ENCODE data around the gene KLF13. TPM values are rescaled to one million over a fixed set of nuclear protein-coding genes. Genes with fewer than 3 reads are reported as not detected.
A peak's percentile ranks its signal among the peaks of the same experiment; 100 is the strongest.

KLF13 gene
- total RNA-seq, 1 donor from 2014 or later = 31.0 TPM

DNA sequence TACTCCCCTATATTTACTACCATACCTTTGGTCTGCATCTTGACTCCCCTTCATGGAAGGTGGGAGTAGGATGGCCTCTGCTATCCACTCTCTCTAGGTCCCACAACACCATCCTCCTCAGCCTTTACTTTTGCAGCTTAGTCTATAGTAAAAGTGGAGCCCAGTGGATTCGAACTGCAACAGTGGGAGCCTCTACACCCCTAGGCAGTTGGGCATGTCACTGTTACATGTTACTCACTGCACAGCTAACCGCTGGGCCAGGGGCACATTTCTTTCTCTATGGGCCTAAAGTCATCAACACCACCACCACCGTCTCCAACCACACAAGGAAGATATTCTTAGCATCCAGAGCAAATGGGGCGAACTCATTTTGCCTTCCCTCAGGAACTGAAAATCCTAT is 62.9 kb downstream of the KLF13 start:
- Histone ChIP-seq H3K4me3 (ENCODE audit: insufficient read depth, low read depth, low read length) (no peak overlapping the region), H3K27me3 (ENCODE audit: insufficient read depth, low read length) (no peaks in the 10 kb centered on the region), H3K4me2 (ENCODE audit: low read length) (no peak overlapping the region), H3K79me2 (ENCODE audit: insufficient read depth, low read length) (no peaks in the 10 kb centered on the region), H3K4me1 (ENCODE audit: insufficient read depth, low read length) (peaks cover 18% of the 10 kb centered on the region), H3K9ac (ENCODE audit: low read length) (no peak overlapping the region), H3K36me3 (ENCODE audit: insufficient read depth, low read length) (no peaks in the 10 kb centered on the region), H3K27ac (ENCODE audit: low read depth, low read length) (no peak overlapping the region), H2AFZ (ENCODE audit: low read depth, low read length) (no peak overlapping the region), H3K9me3 (ENCODE audit: insufficient read depth, low read depth, low read length) (no peaks in the 10 kb centered on the region), H4K20me1 (ENCODE audit: insufficient read depth, low read length) (peaks cover 6% of the 10 kb centered on the region)
- FAIRE-seq = no peak
- peaks cover 16% of the 10 kb centered on the region for H3K27me3 Mint-ChIP-seq (ENCODE audit: low read depth, unreplicated experiment)
- H3K9me3 Mint-ChIP-seq (ENCODE audit: unreplicated experiment) = peaks cover 4% of the 10 kb centered on the region
- no peak for DNase-seq (ENCODE audit: low read depth)
- H3K36me3 Mint-ChIP-seq (ENCODE audit: low read depth, unreplicated experiment) = peaks cover 11% of the 10 kb centered on the region
- no peak overlapping the region for H3K27ac Mint-ChIP-seq (ENCODE audit: unreplicated experiment)
- peaks cover 6% of the 10 kb centered on the region for H3K4me1 Mint-ChIP-seq (ENCODE audit: low read depth, unreplicated experiment)
- H3K4me3 Mint-ChIP-seq (ENCODE audit: unreplicated experiment) = no peak overlapping the region
- TF ChIP-seq, protein P1, sequence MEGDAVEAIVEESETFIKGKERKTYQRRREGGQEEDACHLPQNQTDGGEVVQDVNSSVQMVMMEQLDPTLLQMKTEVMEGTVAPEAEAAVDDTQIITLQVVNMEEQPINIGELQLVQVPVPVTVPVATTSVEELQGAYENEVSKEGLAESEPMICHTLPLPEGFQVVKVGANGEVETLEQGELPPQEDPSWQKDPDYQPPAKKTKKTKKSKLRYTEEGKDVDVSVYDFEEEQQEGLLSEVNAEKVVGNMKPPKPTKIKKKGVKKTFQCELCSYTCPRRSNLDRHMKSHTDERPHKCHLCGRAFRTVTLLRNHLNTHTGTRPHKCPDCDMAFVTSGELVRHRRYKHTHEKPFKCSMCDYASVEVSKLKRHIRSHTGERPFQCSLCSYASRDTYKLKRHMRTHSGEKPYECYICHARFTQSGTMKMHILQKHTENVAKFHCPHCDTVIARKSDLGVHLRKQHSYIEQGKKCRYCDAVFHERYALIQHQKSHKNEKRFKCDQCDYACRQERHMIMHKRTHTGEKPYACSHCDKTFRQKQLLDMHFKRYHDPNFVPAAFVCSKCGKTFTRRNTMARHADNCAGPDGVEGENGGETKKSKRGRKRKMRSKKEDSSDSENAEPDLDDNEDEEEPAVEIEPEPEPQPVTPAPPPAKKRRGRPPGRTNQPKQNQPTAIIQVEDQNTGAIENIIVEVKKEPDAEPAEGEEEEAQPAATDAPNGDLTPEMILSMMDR (IDR thresholded peaks at IDR 0.05; ENCODE audit: insufficient read depth, low read depth, low read length) = no peak
- no peak for TF ChIP-seq EZH2 (IDR thresholded peaks at IDR 0.05; ENCODE audit: insufficient read depth, low read length)

DNA sequence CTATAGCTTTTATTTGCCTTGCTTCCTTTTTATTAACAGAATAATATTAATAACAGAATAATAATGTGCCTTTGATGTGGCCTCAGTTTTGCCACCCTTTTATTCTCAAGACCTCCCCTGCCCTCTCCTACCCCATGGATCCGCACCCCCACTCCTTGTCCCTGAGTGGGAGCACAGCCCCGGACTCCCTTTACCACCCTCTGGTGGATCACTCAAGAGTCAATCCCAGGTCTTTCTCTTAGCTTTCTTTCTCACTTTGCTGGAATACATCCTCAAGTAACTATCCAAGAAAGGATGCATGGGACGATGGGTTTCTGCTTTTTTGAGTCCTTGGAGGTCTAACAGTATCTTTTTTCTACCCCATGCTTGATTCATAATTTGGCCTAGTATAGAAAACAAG is 63.4 kb downstream of the KLF13 start:
- Histone ChIP-seq H3K27me3 (ENCODE audit: insufficient read depth, low read length) (no peaks in the 10 kb centered on the region), H3K36me3 (ENCODE audit: insufficient read depth, low read length) (no peaks in the 10 kb centered on the region), H3K9ac (ENCODE audit: low read length) (no peak overlapping the region), H3K9me3 (ENCODE audit: insufficient read depth, low read depth, low read length) (no peaks in the 10 kb centered on the region), H3K27ac (ENCODE audit: low read depth, low read length) (no peak overlapping the region), H3K4me1 (ENCODE audit: insufficient read depth, low read length) (peaks cover 18% of the 10 kb centered on the region), H2AFZ (ENCODE audit: low read depth, low read length) (no peak overlapping the region), H3K79me2 (ENCODE audit: insufficient read depth, low read length) (no peaks in the 10 kb centered on the region), H3K4me2 (ENCODE audit: low read length) (no peak overlapping the region), H3K4me3 (ENCODE audit: insufficient read depth, low read depth, low read length) (no peak overlapping the region), H4K20me1 (ENCODE audit: insufficient read depth, low read length) (peaks cover 6% of the 10 kb centered on the region)
- no peak overlapping the region for H3K27ac Mint-ChIP-seq (ENCODE audit: unreplicated experiment)
- H3K4me1 Mint-ChIP-seq (ENCODE audit: low read depth, unreplicated experiment) = peaks cover 6% of the 10 kb centered on the region
- H3K27me3 Mint-ChIP-seq (ENCODE audit: low read depth, unreplicated experiment) = peaks cover 16% of the 10 kb centered on the region
- H3K9me3 Mint-ChIP-seq (ENCODE audit: unreplicated experiment) = peaks cover 4% of the 10 kb centered on the region
- TF ChIP-seq, protein P1 (IDR thresholded peaks at IDR 0.05; ENCODE audit: insufficient read depth, low read depth, low read length) = no peak
- no peak for TF ChIP-seq EZH2 (IDR thresholded peaks at IDR 0.05; ENCODE audit: insufficient read depth, low read length)
- no peak for FAIRE-seq
- H3K36me3 Mint-ChIP-seq (ENCODE audit: low read depth, unreplicated experiment) = peaks cover 7% of the 10 kb centered on the region
- no peak overlapping the region for H3K4me3 Mint-ChIP-seq (ENCODE audit: unreplicated experiment)
- no peak for DNase-seq (ENCODE audit: low read depth)

DNA sequence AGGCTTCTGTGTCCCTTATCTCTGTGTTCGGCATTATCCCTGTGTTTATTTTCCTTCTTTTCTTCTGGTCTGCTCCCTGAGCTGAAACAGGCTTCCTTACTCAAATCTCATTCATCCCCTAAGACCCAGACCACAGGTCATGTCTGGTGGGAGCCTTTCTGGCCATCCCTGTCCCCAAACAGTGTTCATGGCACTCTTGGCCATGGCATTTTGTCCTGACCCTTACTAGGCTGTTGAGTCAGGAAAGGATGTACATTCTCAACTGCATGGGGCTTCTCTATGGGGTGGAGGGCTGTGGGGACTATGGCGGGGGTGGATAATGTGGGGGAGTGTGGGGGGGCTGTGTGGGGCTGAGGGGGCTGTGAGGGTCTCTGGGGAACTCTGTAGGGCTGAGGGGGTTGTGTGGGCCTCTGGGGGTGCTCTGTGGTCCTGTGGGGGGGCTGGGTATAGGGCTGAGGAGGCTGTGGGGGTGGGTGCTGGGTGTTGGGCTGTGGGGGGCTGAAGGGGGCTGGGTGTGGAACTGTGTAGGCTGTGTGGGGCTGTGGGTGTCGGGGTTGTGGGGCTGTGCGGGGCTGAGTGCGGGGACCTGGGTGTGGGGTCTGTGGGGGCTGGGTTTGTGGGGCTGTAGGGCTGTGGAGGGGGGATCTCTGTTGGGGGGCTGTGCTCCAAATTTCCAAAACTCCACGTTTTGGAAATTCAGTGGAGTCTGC is 64.3 kb downstream of the KLF13 start:
- FAIRE-seq = no peak

More for the DNA sequence above, 64.3 kb downstream of the KLF13 start:
- DNase-seq (ENCODE audit: low read depth) = no peak
- peaks cover 16% of the 10 kb centered on the region for H3K27me3 Mint-ChIP-seq (ENCODE audit: low read depth, unreplicated experiment)
- Histone ChIP-seq H3K9me3 (ENCODE audit: insufficient read depth, low read depth, low read length) (no peaks in the 10 kb centered on the region), H3K4me1 (ENCODE audit: insufficient read depth, low read length) (peaks cover 18% of the 10 kb centered on the region), H3K9ac (ENCODE audit: low read length) (no peak overlapping the region), H3K4me3 (ENCODE audit: insufficient read depth, low read depth, low read length) (no peak overlapping the region), H3K36me3 (ENCODE audit: insufficient read depth, low read length) (no peaks in the 10 kb centered on the region), H2AFZ (ENCODE audit: low read depth, low read length) (no peak overlapping the region), H4K20me1 (ENCODE audit: insufficient read depth, low read length) (peaks cover 6% of the 10 kb centered on the region), H3K27me3 (ENCODE audit: insufficient read depth, low read length) (no peaks in the 10 kb centered on the region), H3K4me2 (ENCODE audit: low read length) (no peak overlapping the region), H3K27ac (ENCODE audit: low read depth, low read length) (no peak overlapping the region), H3K79me2 (ENCODE audit: insufficient read depth, low read length) (no peaks in the 10 kb centered on the region)
- TF ChIP-seq EZH2 (IDR thresholded peaks at IDR 0.05; ENCODE audit: insufficient read depth, low read length) = no peak
- TF ChIP-seq, protein P1 (IDR thresholded peaks at IDR 0.05; ENCODE audit: insufficient read depth, low read depth, low read length) = no peak
- peaks cover 2% of the 10 kb centered on the region for H3K36me3 Mint-ChIP-seq (ENCODE audit: low read depth, unreplicated experiment)
- H3K4me1 Mint-ChIP-seq (ENCODE audit: low read depth, unreplicated experiment) = peaks cover 6% of the 10 kb centered on the region
- H3K27ac Mint-ChIP-seq (ENCODE audit: unreplicated experiment) = no peak overlapping the region
- peaks cover 4% of the 10 kb centered on the region for H3K9me3 Mint-ChIP-seq (ENCODE audit: unreplicated experiment)
- H3K4me3 Mint-ChIP-seq (ENCODE audit: unreplicated experiment) = peak overlapping the region; percentile 28

Measured in astrocyte (in vitro differentiated cells and primary cell).